ENCODE measurements around the gene STX1B. TPM values are rescaled to one million over a fixed set of nuclear protein-coding genes. Genes with fewer than 3 reads are reported as not detected.

Gene STX1B
- not detected for total RNA-seq

GRCh38 chr16:31010585-31011325 is at the start of gene STX1B:
TSS of gene STX1B (minus strand) at chr16:31010638. CDS start at chr16:31010396, 242 bp downstream.
- Histone ChIP-seq H3K36me3 (ENCODE audit: control insufficient read depth in 3 of 3, insufficient read depth in 3 of 3, low read length in 3 of 3) (no peaks in the 10 kb centered on the region), H3K27ac (ENCODE audit: low read depth, low read length) (no peak within 1 kb of the TSS), H3K27me3 (ENCODE audit: control insufficient read depth in 3 of 3, insufficient read depth in 3 of 3, low read length in 3 of 3) (peaks cover 47 to 64% (median 54%) of the 10 kb centered on the region in 3 donors), H3K9ac (ENCODE audit: low read depth in 1 of 3, low read length in 3 of 3) (no peak within 1 kb of the TSS), H3K4me3 (ENCODE audit: low read length in 3 of 3) (no peak within 1 kb of the TSS), H3K4me1 (ENCODE audit: control insufficient read depth in 3 of 3, insufficient read depth in 3 of 3, low read length in 3 of 3) (no peaks in the 10 kb centered on the region), H3K9me3 (ENCODE audit: control insufficient read depth in 3 of 3, low read length in 3 of 3) (no peaks in the 10 kb centered on the region)

GRCh38 chr16:31055613-31056012 is 45.2 kb upstream of the STX1B start:
- H3K9ac ChIP-seq (ENCODE audit: low read depth in 1 of 3, low read length in 3 of 3): no peak overlapping the region
- no peaks in the 10 kb centered on the region for H3K9me3 ChIP-seq (ENCODE audit: control insufficient read depth in 3 of 3, low read length in 3 of 3)
- H3K36me3 ChIP-seq (ENCODE audit: control insufficient read depth in 3 of 3, insufficient read depth in 3 of 3, low read length in 3 of 3): peaks cover 0 to 2% (median 0%) of the 10 kb centered on the region in 3 donors
- H3K4me3 ChIP-seq (ENCODE audit: low read length in 3 of 3): no peak overlapping the region
- H3K27ac ChIP-seq (ENCODE audit: low read depth, low read length): no peak overlapping the region
- no peaks in the 10 kb centered on the region for H3K4me1 ChIP-seq (ENCODE audit: control insufficient read depth in 3 of 3, insufficient read depth in 3 of 3, low read length in 3 of 3)
- no peaks in the 10 kb centered on the region for H3K27me3 ChIP-seq (ENCODE audit: control insufficient read depth in 3 of 3, insufficient read depth in 3 of 3, low read length in 3 of 3)

GRCh38 chr16:31052114-31052513 is 41.7 kb upstream of the STX1B start:
- no peaks in the 10 kb centered on the region for H3K36me3 ChIP-seq (ENCODE audit: control insufficient read depth in 3 of 3, insufficient read depth in 3 of 3, low read length in 3 of 3)
- H3K4me3 ChIP-seq (ENCODE audit: low read length in 3 of 3): no peak overlapping the region
- H3K27ac ChIP-seq (ENCODE audit: low read depth, low read length): no peak overlapping the region
- H3K27me3 ChIP-seq (ENCODE audit: control insufficient read depth in 3 of 3, insufficient read depth in 3 of 3, low read length in 3 of 3): no peaks in the 10 kb centered on the region
- H3K4me1 ChIP-seq (ENCODE audit: control insufficient read depth in 3 of 3, insufficient read depth in 3 of 3, low read length in 3 of 3): no peaks in the 10 kb centered on the region
- no peaks in the 10 kb centered on the region for H3K9me3 ChIP-seq (ENCODE audit: control insufficient read depth in 3 of 3, low read length in 3 of 3)
- no peak overlapping the region for H3K9ac ChIP-seq (ENCODE audit: low read depth in 1 of 3, low read length in 3 of 3)

GRCh38 chr16:31050280-31051030 is 40.0 kb upstream of the STX1B start:
- Histone ChIP-seq H3K9ac (ENCODE audit: low read depth in 1 of 3, low read length in 3 of 3) (no peak overlapping the region), H3K27me3 (ENCODE audit: control insufficient read depth in 3 of 3, insufficient read depth in 3 of 3, low read length in 3 of 3) (no peaks in the 10 kb centered on the region), H3K4me1 (ENCODE audit: control insufficient read depth in 3 of 3, insufficient read depth in 3 of 3, low read length in 3 of 3) (no peaks in the 10 kb centered on the region), H3K27ac (ENCODE audit: low read depth, low read length) (no peak overlapping the region), H3K36me3 (ENCODE audit: control insufficient read depth in 3 of 3, insufficient read depth in 3 of 3, low read length in 3 of 3) (no peaks in the 10 kb centered on the region), H3K9me3 (ENCODE audit: control insufficient read depth in 3 of 3, low read length in 3 of 3) (no peaks in the 10 kb centered on the region), H3K4me3 (ENCODE audit: low read length in 3 of 3) (no peak overlapping the region)

- H3K9ac ChIP-seq (ENCODE audit: low read depth in 1 of 3, low read length in 3 of 3): no peak overlapping the region
- H3K4me3 ChIP-seq (ENCODE audit: low read length in 3 of 3): no peak overlapping the region
- no peaks in the 10 kb centered on the region for H3K4me1 ChIP-seq (ENCODE audit: control insufficient read depth in 3 of 3, insufficient read depth in 3 of 3, low read length in 3 of 3)
- H3K27ac ChIP-seq (ENCODE audit: low read depth, low read length): no peak overlapping the region
- H3K36me3 ChIP-seq (ENCODE audit: control insufficient read depth in 3 of 3, insufficient read depth in 3 of 3, low read length in 3 of 3): peaks cover 32 to 34% (median 32%) of the 10 kb centered on the region in 3 donors
- H3K27me3 ChIP-seq (ENCODE audit: control insufficient read depth in 3 of 3, insufficient read depth in 3 of 3, low read length in 3 of 3): no peaks in the 10 kb centered on the region
- no peaks in the 10 kb centered on the region for H3K9me3 ChIP-seq (ENCODE audit: control insufficient read depth in 3 of 3, low read length in 3 of 3)
These were observed 33.6 kb upstream of the STX1B start for GRCh38 chr16:31043898-31044481.

GRCh38 chr16:31043352-31043751 is 32.9 kb upstream of the STX1B start:
- Histone ChIP-seq H3K36me3 (ENCODE audit: control insufficient read depth in 3 of 3, insufficient read depth in 3 of 3, low read length in 3 of 3) (peaks cover 38 to 40% (median 38%) of the 10 kb centered on the region in 3 donors), H3K4me3 (ENCODE audit: low read length in 3 of 3) (no peak overlapping the region), H3K9me3 (ENCODE audit: control insufficient read depth in 3 of 3, low read length in 3 of 3) (no peaks in the 10 kb centered on the region), H3K9ac (ENCODE audit: low read depth in 1 of 3, low read length in 3 of 3) (no peak overlapping the region), H3K27me3 (ENCODE audit: control insufficient read depth in 3 of 3, insufficient read depth in 3 of 3, low read length in 3 of 3) (no peaks in the 10 kb centered on the region), H3K4me1 (ENCODE audit: control insufficient read depth in 3 of 3, insufficient read depth in 3 of 3, low read length in 3 of 3) (no peaks in the 10 kb centered on the region), H3K27ac (ENCODE audit: low read depth, low read length) (no peak overlapping the region)

GRCh38 chr16:31042866-31043265 is 32.4 kb upstream of the STX1B start:
- Histone ChIP-seq H3K27ac (ENCODE audit: low read depth, low read length) (no peak overlapping the region), H3K9ac (ENCODE audit: low read depth in 1 of 3, low read length in 3 of 3) (no peak overlapping the region), H3K4me1 (ENCODE audit: control insufficient read depth in 3 of 3, insufficient read depth in 3 of 3, low read length in 3 of 3) (no peaks in the 10 kb centered on the region), H3K4me3 (ENCODE audit: low read length in 3 of 3) (no peak overlapping the region), H3K36me3 (ENCODE audit: control insufficient read depth in 3 of 3, insufficient read depth in 3 of 3, low read length in 3 of 3) (peaks cover 43 to 45% (median 43%) of the 10 kb centered on the region in 3 donors), H3K9me3 (ENCODE audit: control insufficient read depth in 3 of 3, low read length in 3 of 3) (no peaks in the 10 kb centered on the region), H3K27me3 (ENCODE audit: control insufficient read depth in 3 of 3, insufficient read depth in 3 of 3, low read length in 3 of 3) (no peaks in the 10 kb centered on the region)

GRCh38 chr16:31038993-31039392 is 28.6 kb upstream of the STX1B start:
- H3K9ac ChIP-seq (ENCODE audit: low read depth in 1 of 3, low read length in 3 of 3): no peak overlapping the region
- H3K9me3 ChIP-seq (ENCODE audit: control insufficient read depth in 3 of 3, low read length in 3 of 3): no peaks in the 10 kb centered on the region
- H3K4me1 ChIP-seq (ENCODE audit: control insufficient read depth in 3 of 3, insufficient read depth in 3 of 3, low read length in 3 of 3): peaks cover 6 to 12% (median 8%) of the 10 kb centered on the region in 3 donors
- no peak overlapping the region for H3K4me3 ChIP-seq (ENCODE audit: low read length in 3 of 3)
- H3K36me3 ChIP-seq (ENCODE audit: control insufficient read depth in 3 of 3, insufficient read depth in 3 of 3, low read length in 3 of 3): peaks cover 59 to 64% (median 62%) of the 10 kb centered on the region in 3 donors
- H3K27ac ChIP-seq (ENCODE audit: low read depth, low read length): no peak overlapping the region
- no peaks in the 10 kb centered on the region for H3K27me3 ChIP-seq (ENCODE audit: control insufficient read depth in 3 of 3, insufficient read depth in 3 of 3, low read length in 3 of 3)

GRCh38 chr16:31036691-31037090 is 26.3 kb upstream of the STX1B start:
- Histone ChIP-seq H3K36me3 (ENCODE audit: control insufficient read depth in 3 of 3, insufficient read depth in 3 of 3, low read length in 3 of 3) (peaks cover 46 to 50% (median 49%) of the 10 kb centered on the region in 3 donors), H3K27ac (ENCODE audit: low read depth, low read length) (no peak overlapping the region)

More at GRCh38 chr16:31036691-31037090, 26.3 kb upstream of the STX1B start:
- Histone ChIP-seq H3K4me1 (ENCODE audit: control insufficient read depth in 3 of 3, insufficient read depth in 3 of 3, low read length in 3 of 3) (peaks cover 12 to 24% (median 15%) of the 10 kb centered on the region in 3 donors), H3K9me3 (ENCODE audit: control insufficient read depth in 3 of 3, low read length in 3 of 3) (no peaks in the 10 kb centered on the region), H3K27me3 (ENCODE audit: control insufficient read depth in 3 of 3, insufficient read depth in 3 of 3, low read length in 3 of 3) (no peaks in the 10 kb centered on the region), H3K9ac (ENCODE audit: low read depth in 1 of 3, low read length in 3 of 3) (no peak overlapping the region), H3K4me3 (ENCODE audit: low read length in 3 of 3) (no peak overlapping the region)
